DMS 273 (cell line): ENCODE data around the gene TMTC2.

Experiments
- DNase-seq: peaks from one replicate; lab custom pipeline; 2025; ENCODE audit not compliant: unreplicated experiment; lab: John Stamatoyannopoulos, UW

Gene TMTC2

GRCh38 chr12:82686168-82687020 lies at the start of gene TMTC2:
TSS of gene TMTC2 (plus strand) at chr12:82686906.
- peak; percentile 91 for DNase-seq

GRCh38 chr12:82638324-82638723 lies 48.4 kb upstream of the TMTC2 start:
- no peak for DNase-seq

DNA sequence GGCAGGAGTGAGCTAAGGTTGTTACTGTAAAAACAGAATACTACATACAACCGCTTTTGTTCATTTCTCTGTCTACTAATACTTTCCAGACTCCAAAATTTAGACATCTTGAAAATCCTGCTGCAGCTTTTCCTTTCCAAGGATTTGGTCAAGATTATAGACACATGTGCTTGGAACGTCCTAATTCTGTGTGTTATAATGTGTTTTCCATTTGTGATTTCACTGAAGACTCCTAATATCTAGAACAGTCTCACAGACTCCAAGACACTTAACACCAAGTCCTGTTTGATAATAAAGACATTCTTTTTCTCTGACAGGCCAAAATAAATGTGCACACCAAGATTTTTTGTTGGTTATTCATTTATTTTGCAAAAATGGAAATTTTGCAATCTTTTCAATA lies 41.8 kb upstream of the TMTC2 start:
- no peak for DNase-seq

GRCh38 chr12:82645414-82645813 lies 41.3 kb upstream of the TMTC2 start:
- DNase-seq, result no peak

- no peak for DNase-seq
Observed at GRCh38 chr12:82647853-82648252, 38.9 kb upstream of the TMTC2 start.

- DNase-seq, result no peak
Observed at GRCh38 chr12:82648259-82648909, 38.3 kb upstream of the TMTC2 start.

DNA sequence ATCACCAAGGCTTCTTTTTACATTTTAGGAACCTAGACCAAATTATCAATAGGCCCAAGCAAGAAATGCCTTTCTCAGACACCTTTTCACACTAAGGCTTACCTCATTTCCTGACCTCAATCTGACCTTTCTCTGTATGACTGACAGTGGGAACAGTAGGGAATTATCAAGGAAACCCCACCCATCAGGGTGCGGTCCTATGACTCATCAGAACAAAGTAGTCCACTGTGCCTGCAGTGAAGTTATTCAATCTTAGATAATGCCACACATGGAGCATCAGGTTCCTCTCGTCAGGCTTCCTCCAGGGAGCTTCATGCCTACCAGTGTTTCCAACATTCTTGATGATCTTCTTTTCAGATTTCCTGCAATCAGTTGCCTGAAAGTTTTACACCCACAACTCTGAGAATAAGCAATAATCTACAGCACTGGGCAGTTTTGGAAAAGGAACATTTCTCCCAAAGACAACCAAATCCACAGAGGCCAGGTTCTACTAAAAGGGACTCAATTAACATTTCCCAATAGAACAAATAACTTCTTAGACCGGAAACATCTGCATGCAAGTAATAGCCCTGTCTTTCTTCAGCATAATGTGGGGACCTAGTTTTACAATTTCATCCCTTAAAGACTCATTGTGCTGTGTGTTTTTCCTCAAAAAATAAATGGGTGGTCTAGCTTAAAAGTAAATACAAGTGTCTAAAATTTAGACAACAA lies 35.9 kb upstream of the TMTC2 start:
- peak; percentile 32 for DNase-seq

GRCh38 chr12:82651489-82651888 lies 35.2 kb upstream of the TMTC2 start:
- peak; percentile 31 for DNase-seq

GRCh38 chr12:82652071-82652470 lies 34.6 kb upstream of the TMTC2 start:
- DNase-seq, result no peak

- no peak for DNase-seq
Observed at GRCh38 chr12:82655751-82656150, 31.0 kb upstream of the TMTC2 start.

GRCh38 chr12:82659343-82660207 lies 27.1 kb upstream of the TMTC2 start:
- DNase-seq, result no peak

DNA sequence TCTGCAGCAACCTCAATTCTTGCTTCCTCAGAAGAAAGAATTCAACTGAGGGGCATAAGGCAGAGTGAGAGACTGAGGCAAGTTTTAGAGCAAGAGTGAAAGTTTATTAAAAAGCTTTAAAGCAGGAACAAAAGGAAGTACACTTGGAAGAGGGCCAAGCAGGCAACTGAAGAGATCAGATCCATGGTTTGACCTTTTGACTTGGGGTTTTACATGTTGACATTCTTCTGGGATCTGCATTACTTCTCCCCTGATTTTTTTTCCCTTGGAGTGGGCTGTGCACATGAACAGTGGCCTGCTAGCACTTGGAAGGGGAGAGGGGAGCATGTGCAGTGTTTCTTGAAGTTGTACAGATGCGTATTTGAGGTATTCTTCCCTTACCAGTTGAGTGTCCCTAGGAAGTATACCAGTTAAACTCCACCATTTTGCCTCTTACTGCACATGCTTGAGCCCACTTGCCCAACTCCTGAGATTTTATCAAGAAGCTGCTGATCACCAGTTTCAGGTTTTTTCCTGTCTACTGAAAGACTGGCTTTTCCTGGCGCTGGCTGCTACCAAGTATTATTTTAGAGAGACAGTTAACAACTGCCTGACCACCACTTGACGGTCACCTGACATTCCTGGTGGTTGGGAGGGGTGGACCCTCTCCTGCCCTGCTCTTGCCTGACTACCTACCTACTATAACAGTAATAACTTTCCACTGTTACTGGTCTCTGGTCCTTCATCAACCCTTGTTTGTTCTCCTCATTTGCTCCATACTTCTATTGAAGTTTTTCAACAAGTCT lies 26.0 kb upstream of the TMTC2 start:
- DNase-seq, result no peak

DNA sequence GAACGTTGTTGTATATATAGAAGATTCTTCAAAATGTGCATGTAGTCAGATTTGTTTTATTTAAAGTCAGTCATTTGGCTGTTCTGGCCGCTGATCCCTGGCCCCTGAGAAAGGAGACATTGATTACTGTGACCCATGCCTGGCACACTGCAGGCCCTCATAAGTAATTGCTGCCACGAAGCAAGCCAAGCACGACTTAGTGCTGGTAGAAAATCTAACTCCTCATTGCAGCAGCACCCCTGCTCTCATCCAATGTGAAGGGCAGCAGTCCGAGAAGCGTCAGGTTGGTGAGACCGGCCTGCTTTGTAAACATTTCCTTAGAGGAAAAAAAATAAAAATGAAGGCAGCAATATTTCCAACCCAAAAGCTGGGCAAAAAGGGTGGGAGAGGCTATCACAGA lies 22.8 kb upstream of the TMTC2 start:
- DNase-seq, result no peak

DNA sequence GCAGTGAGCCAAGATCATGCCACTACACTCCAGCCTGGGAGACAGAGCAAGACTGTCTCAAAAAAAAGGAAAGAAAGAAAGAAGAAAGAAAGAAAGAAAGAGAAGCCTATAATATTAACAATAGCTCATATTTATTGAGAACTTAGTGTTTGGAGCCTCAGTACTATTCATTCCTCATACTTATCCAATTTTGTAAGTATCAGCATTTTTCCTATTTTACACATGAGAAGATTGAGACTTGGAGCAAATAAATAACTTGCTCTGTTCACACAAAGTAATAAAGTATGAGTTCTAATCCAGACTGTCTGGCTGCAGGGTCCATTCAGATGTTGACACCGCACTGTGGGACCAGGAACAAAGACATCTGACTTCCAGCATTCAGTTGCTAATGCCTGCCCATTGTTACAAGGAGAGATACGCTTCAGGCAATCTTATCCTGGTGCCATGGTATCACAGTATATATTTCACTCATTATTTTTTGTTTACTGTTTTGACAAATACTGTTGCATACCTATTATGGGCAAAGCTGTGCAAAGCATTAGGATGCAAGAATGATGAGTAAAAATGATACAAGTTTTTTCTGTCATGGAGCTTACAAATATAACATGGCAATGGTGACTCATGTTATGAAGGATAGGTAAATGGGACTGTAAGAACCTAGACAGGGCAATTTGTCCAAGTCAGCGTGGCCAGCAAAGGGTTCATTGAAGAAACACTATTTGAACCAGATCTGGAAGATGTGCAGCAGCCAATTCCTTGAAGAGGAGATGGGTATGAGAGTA lies 21.4 kb upstream of the TMTC2 start:
- no peak for DNase-seq

GRCh38 chr12:82666830-82667229 lies 19.9 kb upstream of the TMTC2 start:
- DNase-seq, result no peak

DNA sequence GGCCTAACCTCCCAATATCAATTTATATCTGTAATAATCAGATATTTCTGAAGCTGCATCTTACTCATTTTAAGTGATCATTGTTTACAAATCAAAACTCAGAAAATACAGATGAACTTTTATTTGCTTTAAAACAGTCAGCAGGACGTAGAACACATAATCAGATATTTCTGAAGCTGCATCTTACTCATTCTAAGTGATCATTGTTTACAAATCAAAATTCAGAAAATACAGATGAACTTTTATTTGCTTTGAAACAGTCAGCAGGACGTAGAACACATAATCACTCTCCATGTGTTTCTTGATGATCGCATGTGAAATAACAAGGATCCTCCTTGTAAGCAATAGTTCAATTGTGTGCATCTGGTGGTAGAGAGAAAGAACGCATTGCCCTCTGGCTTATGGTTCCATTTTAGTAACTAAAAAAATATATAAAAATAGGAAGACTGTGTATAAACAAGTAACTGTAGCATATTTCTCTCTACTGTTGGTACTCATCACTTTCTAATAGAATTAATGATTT lies 15.0 kb upstream of the TMTC2 start:
- no peak for DNase-seq

GRCh38 chr12:82672811-82673495 lies 13.8 kb upstream of the TMTC2 start:
- peak; percentile 34 for DNase-seq

DNA sequence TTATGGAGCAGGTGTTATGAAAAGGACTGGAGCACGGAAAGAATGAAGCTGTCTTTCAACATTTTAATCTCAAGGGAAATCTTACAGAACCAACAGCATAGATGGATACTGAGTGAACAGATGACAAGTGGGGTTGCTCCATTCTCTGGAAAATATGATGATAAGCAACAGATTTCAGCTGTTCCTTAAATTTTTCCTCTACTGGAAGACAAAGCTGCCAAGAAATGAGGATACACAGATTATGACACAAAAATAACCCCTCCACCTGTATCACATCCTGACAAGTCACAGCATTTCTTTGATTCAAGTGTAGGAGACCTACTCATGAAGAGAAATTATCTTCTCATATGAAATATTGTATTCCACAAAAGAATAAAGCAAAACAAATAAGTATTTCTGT lies 13.0 kb upstream of the TMTC2 start:
- peak; percentile 45 for DNase-seq

DNA sequence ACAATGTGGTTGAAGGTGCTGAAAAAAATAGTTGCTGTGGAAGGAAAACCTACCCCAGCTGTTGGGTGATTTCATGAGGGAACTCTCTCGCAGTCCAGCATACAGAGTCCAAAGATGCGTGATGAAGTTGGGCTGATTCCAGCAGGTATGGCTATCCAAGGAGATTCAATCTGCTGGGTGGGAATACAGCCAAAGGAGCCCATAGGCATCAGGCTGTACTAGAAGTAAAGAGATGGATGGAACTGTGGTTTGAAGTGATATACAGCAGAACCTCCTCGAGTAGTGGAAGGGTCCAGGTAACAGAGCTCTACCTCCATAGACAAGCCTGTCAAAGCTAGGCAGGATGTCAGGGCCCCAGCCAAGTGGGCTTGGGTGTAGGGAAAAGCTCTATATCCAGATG lies 11.5 kb upstream of the TMTC2 start:
- peak; percentile 97 for DNase-seq
